Esophagus muscularis mucosa (tissue), 3 donors: ENCODE results near the gene KMT2E.

Experiments
- CTCF ChIP-seq, 3 experiments: fragments of 200-600 bp in 2 of 3; fragments of 450-650 bp in 1 of 3; sonication (generic) in 2 of 3; IDR thresholded peaks; one replicate each; pipeline ENCODE4 v1.5.1; 2017 to 2019; ENCODE audit warnings: antibody characterized with exemption in 3 of 3, mild to moderate bottlenecking in 2 of 3, moderate library complexity in 1 of 3
- POLR2AphosphoS5 ChIP-seq, 2 donors: sonication (generic); formaldehyde crosslinking; IDR thresholded peaks; one replicate each; pipeline ENCODE4 v1.6.1; 2017; ENCODE audit warnings: antibody characterized with exemption in 2 of 2

DNA sequence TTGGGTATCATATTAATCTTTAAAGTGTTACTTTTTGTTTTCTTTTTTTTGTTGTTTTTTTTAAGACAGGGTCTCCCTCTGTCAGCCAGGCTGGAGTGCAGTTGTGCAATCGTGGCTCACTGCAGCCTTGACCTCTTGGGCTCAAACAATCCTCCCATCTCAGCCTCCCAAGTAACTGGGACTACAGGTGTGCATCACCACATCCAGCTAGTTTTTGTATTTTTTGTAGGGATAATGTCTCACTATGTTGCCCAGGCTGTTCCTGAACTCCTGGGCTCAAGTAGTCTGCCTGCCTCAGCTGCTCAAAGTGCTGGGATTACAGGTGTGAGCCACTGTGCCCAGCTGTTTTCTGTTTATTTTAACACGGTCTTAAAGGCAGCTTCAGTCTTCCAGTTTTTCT, 23.3 kb downstream of the KMT2E start:
- TF ChIP-seq CTCF (IDR thresholded peaks at IDR 0.05) (no peak), POLR2AphosphoS5 (IDR thresholded peaks at IDR 0.05) (no peak)
